Brain microvascular endothelial cell (primary cell): Measurements from ENCODE around the gene ABLIM2.

Source experiments
- DNase-seq: peaks from one replicate; pipeline ENCODE4 v3.0.0-alpha.2; 2020
- H3K27ac ChIP-seq: fragments of 250-450 bp; sonication (Bioruptor Pico); 2 replicates; pipeline ENCODE4 v1.5.1; 2020; ENCODE audit warnings: mild to moderate bottlenecking, moderate library complexity
- H3K27me3 ChIP-seq: fragments of 250-450 bp; sonication (Bioruptor Pico); replicated peaks from 2 replicates; pipeline ENCODE4 v1.5.1; 2020; ENCODE audit warnings: mild to moderate bottlenecking
- H3K36me3 ChIP-seq: fragments of 250-450 bp; sonication (Bioruptor Pico); replicated peaks from 2 replicates; pipeline ENCODE4 v1.5.1; 2020; ENCODE audit warnings: mild to moderate bottlenecking
- H3K4me3 ChIP-seq: 2 replicates; pipeline ENCODE4 v1.5.1; 2011; ENCODE audit warnings: low read depth, mild to moderate bottlenecking, control low read depth, low read length, moderate library complexity
- CTCF ChIP-seq: IDR thresholded peaks from 2 replicates; pipeline ENCODE4 v1.5.1; 2011; ENCODE audit warnings: low read depth, mild to moderate bottlenecking, moderate library complexity, low read length, control low read depth, inconsistent platforms; ENCODE audit errors: missing control alignments
- in situ Hi-C: cut with HindIII; loops from 2 replicates; pipeline ENCODE4 v1.10.0; 2017; ENCODE audit warnings: low sequenced_read_pairs, low pct_ligation_motif_present

ABLIM2 gene

GRCh38 chr4:8171266-8171665 lies 12.7 kb upstream of the ABLIM2 start:
- peaks cover 11% of the 10 kb centered on the region for H3K27me3 ChIP-seq
- no peaks in the 10 kb centered on the region for H3K36me3 ChIP-seq
- in situ Hi-C loops = no loop called here
- DNase-seq = no peak
- no peak overlapping the region for H3K27ac ChIP-seq
- no peak for TF ChIP-seq CTCF
- no peak overlapping the region for H3K4me3 ChIP-seq

- H3K27me3 ChIP-seq = peaks cover 11% of the 10 kb centered on the region
- no peak overlapping the region for H3K27ac ChIP-seq
- in situ Hi-C loops = no loop called here
- no peak for TF ChIP-seq CTCF
- H3K4me3 ChIP-seq = no peak overlapping the region
- DNase-seq = no peak
- no peaks in the 10 kb centered on the region for H3K36me3 ChIP-seq
These were observed 11.7 kb upstream of the ABLIM2 start for GRCh38 chr4:8170341-8170740.

GRCh38 chr4:8169763-8170162 lies 11.2 kb upstream of the ABLIM2 start:
- in situ Hi-C loops = no loop called here
- no peak overlapping the region for H3K27ac ChIP-seq
- TF ChIP-seq CTCF = no peak
- no peak overlapping the region for H3K4me3 ChIP-seq
- H3K36me3 ChIP-seq = no peaks in the 10 kb centered on the region
- DNase-seq = no peak
- H3K27me3 ChIP-seq = peaks cover 13% of the 10 kb centered on the region

- DNase-seq = no peak
- Histone ChIP-seq H3K27ac (no peak overlapping the region), H3K36me3 (no peaks in the 10 kb centered on the region), H3K27me3 (peaks cover 13% of the 10 kb centered on the region), H3K4me3 (no peak overlapping the region)
- no peak for TF ChIP-seq CTCF
- in situ Hi-C loops = no loop called here
These were observed 10.4 kb upstream of the ABLIM2 start for GRCh38 chr4:8168832-8169598.

- Histone ChIP-seq H3K27me3 (peaks cover 13% of the 10 kb centered on the region), H3K36me3 (no peaks in the 10 kb centered on the region), H3K27ac (no peak overlapping the region), H3K4me3 (no peak overlapping the region)
- DNase-seq = no peak
- peak; percentile 63 for TF ChIP-seq CTCF
- in situ Hi-C loops = no loop called here
These were observed 9.6 kb upstream of the ABLIM2 start for GRCh38 chr4:8168232-8168631.

- in situ Hi-C loops = no loop called here
- H3K27me3 ChIP-seq = peaks cover 13% of the 10 kb centered on the region
- no peak overlapping the region for H3K4me3 ChIP-seq
- no peaks in the 10 kb centered on the region for H3K36me3 ChIP-seq
- no peak overlapping the region for H3K27ac ChIP-seq
- TF ChIP-seq CTCF = no peak
- no peak for DNase-seq
These were observed 9.2 kb upstream of the ABLIM2 start for GRCh38 chr4:8167815-8168214.
